Erythroblast (primary cell): ENCODE results near the gene UBE2H.

ENCODE experiments used
- GATA1 ChIP-seq: IDR thresholded peaks from 2 replicates; pipeline ENCODE4 v1.6.1; 2011; ENCODE audit warnings: low read depth, mild to moderate bottlenecking, control low read depth, low read length, moderate library complexity
- POLR2A ChIP-seq: IDR thresholded peaks from 2 replicates; pipeline ENCODE4 v1.6.1; 2011; ENCODE audit warnings: mild to moderate bottlenecking, low read length

GRCh38 chr7:129855935-129856717, 96.6 kb downstream of the UBE2H start:
- TF ChIP-seq POLR2A (no peak), GATA1 (no peak)
